Hepatocyte (in vitro differentiated cells): ENCODE results near the gene ARHGAP6. TPM values are rescaled to one million over a fixed set of nuclear protein-coding genes. Genes with fewer than 3 reads are reported as not detected.

Source experiments
- DNase-seq: peaks from one replicate; pipeline ENCODE4 v3.0.0-alpha.2; 2016; ENCODE audit warnings: low spot score
- H2AFZ ChIP-seq: fragments of 200-600 bp; sonication (generic); 2 replicates; pipeline ENCODE4 v1.6.0; 2016; ENCODE audit warnings: antibody characterized with exemption, mild to moderate bottlenecking
- H3K27ac ChIP-seq: fragments of 200-600 bp; sonication (generic); 2 replicates; pipeline ENCODE4 v1.5.1; 2016; ENCODE audit warnings: mild to moderate bottlenecking
- H3K27me3 ChIP-seq: fragments of 200-600 bp; sonication (generic); 2 replicates; pipeline ENCODE4 v1.6.1; 2016
- H3K36me3 ChIP-seq: fragments of 200-600 bp; sonication (generic); replicated peaks from 2 replicates; pipeline ENCODE4 v1.5.1; 2016; ENCODE audit warnings: low read depth; ENCODE audit not compliant: insufficient read depth
- H3K4me1 ChIP-seq: fragments of 200-600 bp; sonication (generic); 2 replicates; pipeline ENCODE4 v1.5.1; 2016; ENCODE audit warnings: mild to moderate bottlenecking, moderate library complexity; ENCODE audit not compliant: insufficient read depth
- H3K4me2 ChIP-seq: fragments of 200-600 bp; sonication (generic); 2 replicates; pipeline ENCODE4 v1.6.0; 2016
- H3K4me3 ChIP-seq: fragments of 200-600 bp; sonication (generic); 2 replicates; pipeline ENCODE4 v1.5.1; 2016; ENCODE audit warnings: mild to moderate bottlenecking
- H3K79me2 ChIP-seq: fragments of 200-600 bp; sonication (generic); 2 replicates; pipeline ENCODE4 v1.6.0; 2017; ENCODE audit warnings: mild to moderate bottlenecking
- H3K9me2 ChIP-seq: fragments of 200-600 bp; sonication (generic); replicated peaks from 2 replicates; pipeline ENCODE4 v1.6.0; 2017; ENCODE audit warnings: mild to moderate bottlenecking; ENCODE audit not compliant: insufficient read depth
- H3K9me3 ChIP-seq: fragments of 200-600 bp; sonication (generic); 2 replicates; pipeline ENCODE4 v1.5.1; 2016; ENCODE audit warnings: low read depth, mild to moderate bottlenecking
- H4K20me1 ChIP-seq: fragments of 200-600 bp; sonication (generic); 2 replicates; pipeline ENCODE4 v1.6.0; 2016; ENCODE audit warnings: mild to moderate bottlenecking; ENCODE audit not compliant: insufficient read depth, poor library complexity, severe bottlenecking
- EZH2 ChIP-seq: fragments of 200-600 bp; sonication (generic); IDR thresholded peaks from 2 replicates; pipeline ENCODE4 v1.6.1; 2016; ENCODE audit warnings: antibody characterized with exemption, mild to moderate bottlenecking, borderline replicate concordance
- EZH2phosphoT487 ChIP-seq: fragments of 200-600 bp; sonication (generic); IDR thresholded peaks from one replicate; pipeline ENCODE4 v1.6.1; 2018; ENCODE audit warnings: antibody characterized with exemption, mild to moderate bottlenecking, low read depth, moderate library complexity; ENCODE audit not compliant: unreplicated experiment, severe bottlenecking
- WGBS: methylation state at CpG from one replicate; pipeline ENCODE4 v1.1.6; 2016; ENCODE audit warnings: low lambda C conversion rate; ENCODE audit errors: missing lambda C conversion rate; 5-methylcytosine and 5-hydroxymethylcytosine counted together
- polyA plus RNA-seq: library from polyadenylated mRNA; unstranded; fragments of >200 nt; fragmentation: Nextera tagmentation; extraction: Ambion mirVana; gene quantifications from 2 replicates; pipeline ENCODE4 v1.2.1, GENCODE V29; 2016
- total RNA-seq: library from RNA; depleted of rRNA; stranded (reverse); fragments of >200 nt; gene quantifications from 2 replicates; pipeline ENCODE4 v1.2.3, GENCODE V29; 2014
- TF ChIP-seq, protein P1 (sequence below): fragments of 200-600 bp; sonication (generic); IDR thresholded peaks from 2 replicates; pipeline ENCODE4 v1.5.1; 2016; ENCODE audit warnings: antibody characterized with exemption, mild to moderate bottlenecking; ENCODE audit not compliant: poor library complexity

ARHGAP6 gene
- total and polyA plus RNA-seq, 2 experiments from 2014 or later: 4.9 to 6.9 TPM

- Histone ChIP-seq H3K4me1 (no peaks in the 10 kb centered on the region), H3K79me2 (no peaks in the 10 kb centered on the region), H3K36me3 (no peaks in the 10 kb centered on the region), H3K27ac (no peak overlapping the region), H2AFZ (no peak overlapping the region), H3K4me3 (no peak overlapping the region), H3K9me2 (no peaks in the 10 kb centered on the region), H3K27me3 (no peaks in the 10 kb centered on the region), H4K20me1 (no peaks in the 10 kb centered on the region), H3K4me2 (no peak overlapping the region), H3K9me3 (no peaks in the 10 kb centered on the region)
- TF ChIP-seq EZH2phosphoT487: no peak
- TF ChIP-seq, protein P1, sequence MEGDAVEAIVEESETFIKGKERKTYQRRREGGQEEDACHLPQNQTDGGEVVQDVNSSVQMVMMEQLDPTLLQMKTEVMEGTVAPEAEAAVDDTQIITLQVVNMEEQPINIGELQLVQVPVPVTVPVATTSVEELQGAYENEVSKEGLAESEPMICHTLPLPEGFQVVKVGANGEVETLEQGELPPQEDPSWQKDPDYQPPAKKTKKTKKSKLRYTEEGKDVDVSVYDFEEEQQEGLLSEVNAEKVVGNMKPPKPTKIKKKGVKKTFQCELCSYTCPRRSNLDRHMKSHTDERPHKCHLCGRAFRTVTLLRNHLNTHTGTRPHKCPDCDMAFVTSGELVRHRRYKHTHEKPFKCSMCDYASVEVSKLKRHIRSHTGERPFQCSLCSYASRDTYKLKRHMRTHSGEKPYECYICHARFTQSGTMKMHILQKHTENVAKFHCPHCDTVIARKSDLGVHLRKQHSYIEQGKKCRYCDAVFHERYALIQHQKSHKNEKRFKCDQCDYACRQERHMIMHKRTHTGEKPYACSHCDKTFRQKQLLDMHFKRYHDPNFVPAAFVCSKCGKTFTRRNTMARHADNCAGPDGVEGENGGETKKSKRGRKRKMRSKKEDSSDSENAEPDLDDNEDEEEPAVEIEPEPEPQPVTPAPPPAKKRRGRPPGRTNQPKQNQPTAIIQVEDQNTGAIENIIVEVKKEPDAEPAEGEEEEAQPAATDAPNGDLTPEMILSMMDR: no peak
- WGBS: 56% methylated on average over 3 of the region's 3 CpGs
- no peak for DNase-seq
Measured at GRCh38 chrX:11444052-11444451, 221.7 kb downstream of the ARHGAP6 start.

GRCh38 chrX:11439846-11440245 is 225.9 kb downstream of the ARHGAP6 start:
- Histone ChIP-seq H3K27me3 (no peaks in the 10 kb centered on the region), H3K4me2 (no peak overlapping the region), H3K4me1 (no peaks in the 10 kb centered on the region), H4K20me1 (no peaks in the 10 kb centered on the region), H3K9me2 (no peaks in the 10 kb centered on the region), H3K9me3 (no peaks in the 10 kb centered on the region), H3K4me3 (no peak overlapping the region), H2AFZ (no peak overlapping the region), H3K27ac (no peak overlapping the region), H3K79me2 (no peaks in the 10 kb centered on the region), H3K36me3 (no peaks in the 10 kb centered on the region)
- DNase-seq: no peak
- whole genome bisulfite sequencing: 54% methylated on average over 2 of the region's 2 CpGs
- TF ChIP-seq, protein P1: no peak
- TF ChIP-seq EZH2 (no peak), EZH2phosphoT487 (no peak)

- H3K4me2 ChIP-seq: no peak overlapping the region
- TF ChIP-seq, protein P1: no peak
- TF ChIP-seq EZH2: no peak
- no peak for TF ChIP-seq EZH2phosphoT487
- no peaks in the 10 kb centered on the region for H3K27me3 ChIP-seq
- 60% methylated on average over 4 of the region's 4 CpGs for WGBS
- peak overlapping the region; percentile 62 for H3K27ac ChIP-seq
- H3K36me3 ChIP-seq: no peaks in the 10 kb centered on the region
- H3K9me2 ChIP-seq: no peaks in the 10 kb centered on the region
- no peak for DNase-seq
- H4K20me1 ChIP-seq: no peaks in the 10 kb centered on the region
- no peak overlapping the region for H3K4me3 ChIP-seq
- H2AFZ ChIP-seq: no peak overlapping the region
- no peaks in the 10 kb centered on the region for H3K9me3 ChIP-seq
- H3K4me1 ChIP-seq: no peaks in the 10 kb centered on the region
- no peaks in the 10 kb centered on the region for H3K79me2 ChIP-seq
Measured at GRCh38 chrX:11438767-11439166, 227.0 kb downstream of the ARHGAP6 start.

DNA sequence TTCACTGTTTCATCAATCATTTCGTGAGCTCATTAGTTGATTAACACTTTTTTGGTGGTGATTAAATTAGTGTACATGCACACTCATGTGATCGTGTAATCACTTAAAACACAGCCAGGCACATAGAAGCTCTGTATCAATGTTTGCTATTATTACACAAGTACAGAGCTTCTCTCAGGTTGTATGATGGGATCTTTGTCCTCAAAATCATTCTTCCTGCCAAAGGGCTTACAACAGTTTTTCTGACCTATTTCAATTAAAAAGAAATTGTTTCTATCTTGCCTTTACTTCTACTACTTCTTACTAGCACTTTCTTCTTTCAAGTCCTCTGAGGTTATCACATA is 227.4 kb downstream of the ARHGAP6 start:
- 82% methylated on average over 2 of the region's 2 CpGs for WGBS
- no peak for DNase-seq
- Histone ChIP-seq H3K9me2 (no peaks in the 10 kb centered on the region), H3K36me3 (no peaks in the 10 kb centered on the region), H3K4me1 (no peaks in the 10 kb centered on the region), H2AFZ (no peak overlapping the region), H3K79me2 (no peaks in the 10 kb centered on the region), H3K27me3 (no peaks in the 10 kb centered on the region), H3K27ac (peak overlapping the region; percentile 62), H4K20me1 (no peaks in the 10 kb centered on the region), H3K4me3 (no peak overlapping the region), H3K9me3 (no peaks in the 10 kb centered on the region), H3K4me2 (no peak overlapping the region)
- TF ChIP-seq, protein P1: no peak
- TF ChIP-seq EZH2phosphoT487: no peak
- no peak for TF ChIP-seq EZH2
